ENCODE measurements around the gene ACP4.
"Not testable (repeated sequence)": the region's sequence is repeated elsewhere in the genome, so short reads cannot be mapped to it uniquely, and the experiment has no call there.

ACP4 gene

GRCh38 chr19:50790396-50790795 lies at the start of gene ACP4:
Gene ACP4 (plus strand): TSS chr19:50790415. CDS start chr19:50790415, 0 bp downstream.
- DNase-seq (ENCODE audit: low spot score), result no peak

GRCh38 chr19:50741179-50741933 lies 48.9 kb upstream of the ACP4 start:
- no peak for DNase-seq (ENCODE audit: low spot score)

- no peak for DNase-seq (ENCODE audit: low spot score)
These were observed 46.7 kb upstream of the ACP4 start for GRCh38 chr19:50743537-50743936.

- DNase-seq (ENCODE audit: low spot score), result no peak
These were observed 45.0 kb upstream of the ACP4 start for GRCh38 chr19:50745221-50745620.

GRCh38 chr19:50747141-50747540 lies 43.1 kb upstream of the ACP4 start:
- not testable (repeated sequence) for DNase-seq (ENCODE audit: low spot score)

- no peak for DNase-seq (ENCODE audit: low spot score)
These were observed 40.7 kb upstream of the ACP4 start for GRCh38 chr19:50749490-50749889.

GRCh38 chr19:50750010-50750409 lies 40.2 kb upstream of the ACP4 start:
- DNase-seq (ENCODE audit: low spot score), result no peak

GRCh38 chr19:50753879-50754278 lies 36.3 kb upstream of the ACP4 start:
- no peak for DNase-seq (ENCODE audit: low spot score)

- DNase-seq (ENCODE audit: low spot score), result not testable (repeated sequence)
These were observed 34.0 kb upstream of the ACP4 start for GRCh38 chr19:50756244-50756643.

- not testable (repeated sequence) for DNase-seq (ENCODE audit: low spot score)
These were observed 32.6 kb upstream of the ACP4 start for GRCh38 chr19:50757624-50758023.

GRCh38 chr19:50759076-50759475 lies 31.1 kb upstream of the ACP4 start:
- not testable (repeated sequence) for DNase-seq (ENCODE audit: low spot score)

GRCh38 chr19:50759886-50760285 lies 30.3 kb upstream of the ACP4 start:
- no peak for DNase-seq (ENCODE audit: low spot score)

GRCh38 chr19:50761501-50761900 lies 28.7 kb upstream of the ACP4 start:
- DNase-seq (ENCODE audit: low spot score), result not testable (repeated sequence)

GRCh38 chr19:50763521-50763920 lies 26.7 kb upstream of the ACP4 start:
- not testable (repeated sequence) for DNase-seq (ENCODE audit: low spot score)

- no peak for DNase-seq (ENCODE audit: low spot score)
These were observed 25.8 kb upstream of the ACP4 start for GRCh38 chr19:50764409-50764808.

- DNase-seq (ENCODE audit: low spot score), result not testable (repeated sequence)
These were observed 23.5 kb upstream of the ACP4 start for GRCh38 chr19:50766746-50767145.

- DNase-seq (ENCODE audit: low spot score), result not testable (repeated sequence)
These were observed 23.0 kb upstream of the ACP4 start for GRCh38 chr19:50767263-50767662.

- no peak for DNase-seq (ENCODE audit: low spot score)
These were observed 21.9 kb upstream of the ACP4 start for GRCh38 chr19:50768277-50768676.

- DNase-seq (ENCODE audit: low spot score), result not testable (repeated sequence)
These were observed 20.1 kb upstream of the ACP4 start, which contains the start of gene GPR32 for GRCh38 chr19:50770164-50770563. Gene GPR32 (plus strand): TSS chr19:50770464. CDS start chr19:50770601, 137 bp downstream.

GRCh38 chr19:50770888-50771287 lies 19.3 kb upstream of the ACP4 start:
- no peak for DNase-seq (ENCODE audit: low spot score)

- no peak for DNase-seq (ENCODE audit: low spot score)
These were observed 17.7 kb upstream of the ACP4 start for GRCh38 chr19:50772476-50772875.

- not testable (repeated sequence) for DNase-seq (ENCODE audit: low spot score)
These were observed 17.3 kb upstream of the ACP4 start for GRCh38 chr19:50772912-50773311.

GRCh38 chr19:50773454-50773853 lies 16.8 kb upstream of the ACP4 start:
- not testable (repeated sequence) for DNase-seq (ENCODE audit: low spot score)

GRCh38 chr19:50776131-50776530 lies 14.1 kb upstream of the ACP4 start:
- DNase-seq (ENCODE audit: low spot score), result no peak
